GM18867 (cell line): ENCODE data around the gene ADIPOR2.
A peak's percentile ranks its signal among the peaks of the same experiment; 100 is the strongest.

Experiments
- ATAC-seq: cut with Tn5 transposase; IDR thresholded peaks from one replicate; pipeline ENCODE4 v1.9.1; 2021; ENCODE audit warnings: mild to moderate bottlenecking, moderate library complexity; ENCODE audit not compliant: unreplicated experiment

The ADIPOR2 gene, protein sequence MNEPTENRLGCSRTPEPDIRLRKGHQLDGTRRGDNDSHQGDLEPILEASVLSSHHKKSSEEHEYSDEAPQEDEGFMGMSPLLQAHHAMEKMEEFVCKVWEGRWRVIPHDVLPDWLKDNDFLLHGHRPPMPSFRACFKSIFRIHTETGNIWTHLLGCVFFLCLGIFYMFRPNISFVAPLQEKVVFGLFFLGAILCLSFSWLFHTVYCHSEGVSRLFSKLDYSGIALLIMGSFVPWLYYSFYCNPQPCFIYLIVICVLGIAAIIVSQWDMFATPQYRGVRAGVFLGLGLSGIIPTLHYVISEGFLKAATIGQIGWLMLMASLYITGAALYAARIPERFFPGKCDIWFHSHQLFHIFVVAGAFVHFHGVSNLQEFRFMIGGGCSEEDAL

DNA sequence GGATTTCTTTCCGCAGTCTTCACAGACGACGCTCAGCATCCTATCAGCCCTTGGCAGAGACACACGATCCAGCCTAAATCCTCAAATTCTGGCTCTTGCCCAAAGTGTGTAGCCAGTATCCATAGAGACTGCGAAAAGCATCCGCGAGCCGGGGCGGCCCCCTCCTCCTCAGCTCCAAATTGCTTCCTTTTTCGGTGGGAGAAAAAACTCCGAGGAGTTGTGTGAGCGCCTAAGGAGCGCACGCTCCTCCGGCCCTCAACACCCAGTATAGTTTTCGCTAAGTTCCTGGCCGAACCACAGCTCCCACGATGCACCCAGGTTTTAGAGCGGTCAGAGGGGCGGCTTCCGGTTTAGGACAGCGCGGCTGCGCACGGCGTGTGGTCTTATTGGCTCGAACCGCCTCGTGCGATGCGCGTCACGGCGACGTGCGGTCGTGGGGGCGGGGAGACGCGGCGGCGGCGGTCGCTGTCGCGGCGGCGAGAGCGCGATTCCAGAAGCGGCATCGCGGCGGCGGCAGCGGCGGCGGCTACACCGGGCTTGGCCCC lies at the start of gene ADIPOR2:
ADIPOR2 (plus strand) TSS at position 493 of the 545 bp plus-strand sequence. CDS start 63,274 bp downstream, outside the sequence.
- peak; percentile 92 for ATAC-seq

DNA sequence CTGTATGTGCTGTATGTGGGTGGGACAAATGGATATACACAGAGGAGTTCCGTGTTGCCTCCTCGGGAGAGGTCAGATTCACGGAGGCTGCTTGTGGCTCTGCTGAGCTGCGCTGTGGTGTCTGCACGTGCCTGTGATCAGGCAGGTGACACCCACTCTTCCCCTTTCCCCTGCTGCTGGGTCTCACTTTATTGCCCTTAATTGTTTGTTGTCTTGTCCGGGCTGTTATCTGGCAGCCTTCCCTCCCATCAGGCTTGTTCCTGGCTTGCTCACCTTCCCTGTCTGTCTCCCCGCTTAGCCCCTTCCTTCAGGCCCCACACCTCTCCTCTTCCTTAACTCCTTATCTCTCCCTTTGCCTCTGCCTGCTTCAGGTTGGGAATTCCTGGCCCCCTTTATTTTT lies 48.4 kb upstream of the ADIPOR2 start:
- ATAC-seq: no peak

DNA sequence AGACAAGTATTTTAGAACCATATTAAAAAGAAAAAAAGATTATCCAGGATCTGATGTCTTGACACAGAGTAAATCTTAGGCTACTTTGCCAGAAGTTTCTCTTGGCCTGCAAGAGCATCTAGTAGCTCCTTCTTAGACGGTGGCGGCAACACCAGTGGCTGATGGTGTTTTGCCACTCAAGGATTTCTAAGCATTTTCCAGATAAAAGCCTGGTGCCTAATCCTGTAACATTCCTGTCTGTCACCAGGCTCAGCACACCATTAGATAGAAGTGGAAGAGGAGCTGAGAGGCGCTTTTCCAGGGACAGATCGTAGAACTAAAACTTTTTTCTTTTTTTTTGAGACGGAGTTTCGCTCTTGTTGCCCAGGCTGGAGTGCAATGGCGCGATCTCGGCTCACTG lies 47.8 kb upstream of the ADIPOR2 start:
- no peak for ATAC-seq

DNA sequence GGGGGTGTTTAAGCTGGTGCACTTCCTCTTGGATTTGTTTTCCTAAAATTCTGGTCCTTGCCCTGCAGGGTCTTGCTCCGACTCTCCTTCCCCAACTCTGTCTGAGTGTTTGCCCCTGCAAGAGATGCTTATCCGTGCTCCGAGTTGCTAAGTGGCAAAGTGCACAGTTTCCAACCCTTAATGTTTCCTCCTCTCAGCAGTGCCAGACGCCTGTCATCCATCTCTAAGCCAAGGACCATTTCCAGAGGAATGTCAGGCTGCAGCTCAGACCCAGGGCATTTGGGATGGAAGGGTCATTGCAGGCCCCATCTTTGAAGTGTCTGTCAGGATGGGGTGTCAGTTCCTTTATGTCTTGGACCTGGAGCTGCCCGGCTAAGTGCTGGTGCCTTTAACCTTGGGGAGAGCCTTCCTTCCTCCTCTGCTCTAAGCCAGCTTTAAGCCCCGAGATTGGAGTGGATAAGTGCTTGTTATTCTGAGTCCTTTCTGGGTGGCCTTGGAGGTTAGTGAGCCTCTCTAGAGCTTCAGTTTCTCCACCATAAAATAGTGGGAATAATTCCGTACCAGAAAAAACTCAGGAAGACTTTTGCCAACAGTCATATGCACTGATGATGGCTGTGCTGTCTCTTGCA lies 46.9 kb upstream of the ADIPOR2 start:
- no peak for ATAC-seq

DNA sequence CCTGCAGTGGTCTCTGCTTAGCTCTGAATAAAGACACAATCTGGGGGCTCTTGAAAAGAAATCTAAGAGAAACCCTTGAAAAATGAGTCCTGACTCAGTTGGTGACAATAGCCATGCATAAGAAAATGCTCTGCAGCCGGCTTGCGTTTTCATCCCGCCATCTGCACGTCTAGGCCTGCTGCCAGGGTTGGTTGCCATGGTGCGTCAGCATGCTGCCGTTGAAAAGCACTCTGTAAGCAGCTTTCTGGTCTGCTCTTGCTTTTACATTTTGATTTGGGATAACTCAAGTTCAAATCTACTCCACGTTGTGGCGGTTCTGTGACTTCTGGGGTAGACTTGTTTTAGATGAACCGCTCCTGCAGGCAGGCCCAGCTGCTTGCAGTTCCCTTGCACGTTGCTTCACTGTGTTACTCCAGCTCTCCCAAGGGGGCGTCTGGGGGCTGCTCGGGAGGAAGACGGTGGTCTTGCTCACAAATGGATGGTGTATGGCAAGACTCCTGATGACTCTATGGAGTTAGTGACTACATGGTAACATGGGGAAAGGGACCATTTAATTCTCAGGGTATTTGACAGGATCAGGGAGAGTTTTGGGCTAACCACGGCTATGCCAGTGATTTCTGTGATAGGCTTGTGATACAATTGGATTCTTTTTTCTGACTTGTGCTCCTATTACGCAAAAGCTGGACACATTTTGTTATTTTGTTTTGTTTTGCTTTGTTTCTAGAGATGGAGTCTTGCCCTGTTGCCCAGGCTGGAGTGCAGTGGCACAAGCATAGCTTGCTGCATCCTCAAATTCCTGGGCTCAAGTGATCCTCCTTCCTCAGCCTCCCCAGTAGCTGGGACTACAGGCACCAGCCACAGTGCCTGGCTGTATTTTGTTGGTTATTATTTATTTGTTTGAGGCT lies 46.1 kb upstream of the ADIPOR2 start:
- ATAC-seq: no peak

DNA sequence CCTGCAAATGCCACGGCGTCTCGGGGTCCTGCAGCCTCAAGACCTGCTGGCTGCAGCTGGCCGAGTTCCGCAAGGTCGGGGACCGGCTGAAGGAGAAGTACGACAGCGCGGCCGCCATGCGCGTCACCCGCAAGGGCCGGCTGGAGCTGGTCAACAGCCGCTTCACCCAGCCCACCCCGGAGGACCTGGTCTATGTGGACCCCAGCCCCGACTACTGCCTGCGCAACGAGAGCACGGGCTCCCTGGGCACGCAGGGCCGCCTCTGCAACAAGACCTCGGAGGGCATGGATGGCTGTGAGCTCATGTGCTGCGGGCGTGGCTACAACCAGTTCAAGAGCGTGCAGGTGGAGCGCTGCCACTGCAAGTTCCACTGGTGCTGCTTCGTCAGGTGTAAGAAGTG lies 45.1 kb upstream of the ADIPOR2 start:
- no peak for ATAC-seq

DNA sequence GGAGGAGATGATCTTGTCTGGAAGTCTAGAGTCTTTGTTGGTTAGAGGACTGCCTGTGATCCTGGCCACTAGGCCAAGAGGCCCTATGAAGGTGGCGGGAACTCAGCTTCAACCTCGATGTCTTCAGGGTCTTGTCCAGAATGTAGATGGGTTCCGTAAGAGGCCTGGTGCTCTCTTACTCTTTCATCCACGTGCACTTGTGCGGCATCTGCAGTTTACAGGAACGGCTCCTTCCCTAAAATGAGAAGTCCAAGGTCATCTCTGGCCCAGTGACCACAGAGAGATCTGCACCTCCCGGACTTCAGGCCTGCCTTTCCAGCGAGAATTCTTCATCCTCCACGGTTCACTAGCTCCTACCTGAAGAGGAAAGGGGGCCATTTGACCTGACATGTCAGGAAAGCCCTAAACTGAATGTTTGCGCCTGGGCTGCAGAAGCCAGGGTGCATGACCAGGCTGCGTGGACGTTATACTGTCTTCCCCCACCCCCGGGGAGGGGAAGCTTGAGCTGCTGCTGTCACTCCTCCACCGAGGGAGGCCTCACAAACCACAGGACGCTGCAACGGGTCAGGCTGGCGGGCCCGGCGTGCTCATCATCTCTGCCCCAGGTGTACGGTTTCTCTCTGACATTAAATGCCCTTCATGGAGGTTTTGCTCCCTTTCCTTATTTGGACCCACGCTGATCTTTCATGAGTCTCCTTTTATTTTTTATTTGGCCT lies 44.1 kb upstream of the ADIPOR2 start:
- ATAC-seq: no peak

DNA sequence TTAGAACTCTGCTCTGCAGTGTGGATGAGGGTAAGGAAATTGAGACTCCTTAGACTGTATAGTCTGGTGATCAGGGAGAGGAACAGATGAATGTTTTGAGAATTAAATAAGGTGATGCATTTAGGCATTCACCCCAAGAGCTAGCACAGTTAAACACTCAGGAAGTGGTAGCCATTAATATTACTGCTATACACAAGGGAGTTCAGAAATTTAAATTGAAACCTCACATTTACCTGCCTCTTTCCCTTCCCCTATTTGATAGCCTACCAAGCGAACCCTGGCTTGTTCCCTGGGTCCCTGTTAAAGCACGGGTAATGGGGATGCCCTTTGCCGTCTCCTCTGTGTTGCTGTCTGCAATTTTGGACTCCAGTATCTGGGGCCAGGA lies 43.6 kb upstream of the ADIPOR2 start:
- ATAC-seq: no peak

DNA sequence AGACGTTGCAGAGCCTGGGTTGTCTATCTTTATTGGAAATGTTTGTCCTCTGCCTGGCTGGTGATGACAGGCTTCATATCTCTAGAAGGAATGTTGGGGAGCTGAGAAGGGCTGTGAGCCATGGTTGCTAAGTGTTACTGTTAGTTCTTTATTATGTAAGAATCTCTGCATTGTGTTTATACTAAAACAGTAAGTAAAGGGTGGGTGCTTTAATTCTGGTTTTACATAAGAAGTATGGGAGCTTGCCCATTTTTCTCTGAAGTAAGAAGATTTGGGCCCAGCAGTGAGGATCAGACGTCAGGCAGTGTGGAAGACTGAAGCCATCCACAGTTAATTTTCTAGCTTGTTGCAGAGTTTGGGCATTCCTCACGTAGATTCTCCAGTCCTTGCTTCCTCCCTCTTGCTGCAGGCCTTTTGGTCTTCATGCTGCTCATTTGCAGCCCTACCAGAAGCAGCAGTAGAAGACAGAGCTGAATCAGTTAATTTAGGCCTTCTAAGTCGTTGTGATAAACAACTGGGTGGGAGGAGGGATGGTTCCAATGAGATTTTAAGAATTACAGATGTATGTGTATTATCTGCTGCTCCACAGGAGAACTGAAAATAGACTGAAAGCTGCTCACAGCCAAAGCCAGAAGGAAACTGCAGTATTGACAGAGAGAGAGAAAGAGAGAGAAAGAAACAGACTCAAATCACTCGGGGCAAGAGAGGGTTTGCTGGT lies 40.5 kb upstream of the ADIPOR2 start:
- no peak for ATAC-seq

DNA sequence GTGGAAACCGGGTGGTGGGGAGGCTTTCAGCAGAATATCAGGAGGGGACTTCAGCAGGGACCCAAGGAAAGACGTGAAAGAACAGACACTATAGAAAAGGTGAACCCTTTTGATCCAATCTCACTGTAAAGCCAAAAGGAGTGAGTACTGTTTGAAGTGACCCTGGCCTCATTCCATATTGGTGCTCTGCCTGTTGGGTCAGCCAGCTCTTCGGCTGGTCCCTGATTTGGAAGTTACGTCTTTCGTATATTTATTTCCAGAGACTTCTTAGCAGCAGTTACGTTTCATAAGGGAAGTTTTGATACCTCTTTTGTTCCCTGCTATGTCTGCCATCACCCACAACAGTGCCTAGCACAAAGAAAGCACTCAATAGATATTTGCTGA lies 39.9 kb upstream of the ADIPOR2 start:
- no peak for ATAC-seq

DNA sequence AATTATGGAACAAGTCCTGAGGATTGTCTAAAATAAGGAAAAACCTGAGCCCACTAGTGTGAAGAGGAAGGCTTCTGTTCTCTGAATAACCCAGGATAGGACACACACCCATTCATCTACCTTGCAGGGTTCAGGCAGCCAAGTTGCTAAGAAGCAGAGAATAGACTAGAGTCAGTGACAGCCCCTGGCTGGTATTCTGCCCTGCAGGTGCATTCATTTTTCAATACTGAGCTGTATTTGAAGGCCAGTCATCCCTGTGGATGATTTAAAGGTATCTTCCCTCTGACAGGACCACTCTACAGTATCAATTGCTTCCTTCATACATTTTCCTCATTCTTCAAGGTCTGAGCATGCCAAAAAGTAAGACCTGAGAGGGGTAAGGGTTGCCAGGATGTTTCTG lies 38.9 kb upstream of the ADIPOR2 start:
- ATAC-seq: no peak

DNA sequence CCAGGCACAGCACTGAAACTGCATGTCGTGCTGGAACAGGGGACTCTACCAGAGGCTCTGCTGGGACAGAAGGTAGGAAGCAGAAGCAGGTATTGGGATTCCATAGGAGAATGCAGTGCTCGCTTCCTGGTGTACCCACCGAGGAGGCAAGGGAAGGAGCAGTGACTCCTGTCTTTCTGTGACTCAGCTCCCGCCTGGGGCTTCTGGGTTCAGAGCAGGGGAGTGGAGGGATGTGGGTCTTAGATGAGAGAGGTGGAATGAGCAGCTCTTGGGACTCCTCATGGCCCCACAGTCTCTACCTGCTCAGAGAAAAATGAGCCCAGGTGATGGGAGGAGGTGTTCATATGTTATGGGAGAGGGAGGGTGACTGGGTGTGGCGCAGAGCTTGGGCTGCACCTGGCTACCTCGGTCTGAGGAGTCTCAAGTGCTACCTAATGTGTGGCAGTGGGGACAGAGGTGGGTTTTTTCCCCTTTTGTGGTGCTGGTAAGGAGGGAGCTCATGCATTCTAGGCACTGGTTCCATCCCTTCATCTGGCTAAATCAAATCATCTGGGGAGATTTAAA lies 35.6 kb upstream of the ADIPOR2 start:
- ATAC-seq: no peak

DNA sequence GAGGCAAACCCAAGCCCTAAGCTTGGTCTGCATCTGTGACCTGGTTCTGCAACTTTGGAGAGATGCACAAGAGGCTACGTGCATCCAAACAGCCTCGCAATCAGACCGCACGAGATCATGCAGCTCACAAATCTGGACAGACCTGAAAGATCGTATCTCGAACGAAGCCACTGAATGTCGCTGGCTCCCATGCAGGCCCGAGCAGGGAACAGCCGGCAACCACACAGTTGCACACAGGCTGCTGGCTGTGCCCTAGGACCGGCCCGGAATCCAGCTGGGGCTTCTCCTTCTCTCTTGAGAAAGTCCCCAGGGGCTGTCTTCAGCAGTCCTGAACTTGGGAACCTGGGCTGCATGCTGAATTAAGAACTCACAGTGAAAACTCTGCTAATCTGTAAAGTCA lies 34.0 kb upstream of the ADIPOR2 start:
- no peak for ATAC-seq

DNA sequence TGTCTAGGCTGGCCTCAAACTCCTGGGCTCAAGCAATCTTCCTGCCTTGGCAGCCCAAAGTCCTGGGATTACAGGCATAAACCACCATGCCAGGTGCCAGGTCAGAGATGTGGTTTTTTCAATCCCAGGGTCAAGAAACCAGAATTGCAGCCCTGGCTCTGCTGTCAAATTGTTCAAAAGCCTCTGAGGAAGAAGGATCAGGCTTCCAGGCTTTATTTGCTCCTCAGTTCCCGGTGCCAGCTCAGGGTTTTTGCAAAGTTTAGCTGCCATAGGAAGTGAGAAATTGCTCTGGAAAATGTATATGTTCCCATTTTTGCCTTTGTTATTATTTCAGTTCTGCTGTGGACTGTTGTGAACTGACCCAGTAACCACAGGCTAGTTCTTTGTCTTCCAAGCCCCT lies 33.2 kb upstream of the ADIPOR2 start:
- no peak for ATAC-seq

DNA sequence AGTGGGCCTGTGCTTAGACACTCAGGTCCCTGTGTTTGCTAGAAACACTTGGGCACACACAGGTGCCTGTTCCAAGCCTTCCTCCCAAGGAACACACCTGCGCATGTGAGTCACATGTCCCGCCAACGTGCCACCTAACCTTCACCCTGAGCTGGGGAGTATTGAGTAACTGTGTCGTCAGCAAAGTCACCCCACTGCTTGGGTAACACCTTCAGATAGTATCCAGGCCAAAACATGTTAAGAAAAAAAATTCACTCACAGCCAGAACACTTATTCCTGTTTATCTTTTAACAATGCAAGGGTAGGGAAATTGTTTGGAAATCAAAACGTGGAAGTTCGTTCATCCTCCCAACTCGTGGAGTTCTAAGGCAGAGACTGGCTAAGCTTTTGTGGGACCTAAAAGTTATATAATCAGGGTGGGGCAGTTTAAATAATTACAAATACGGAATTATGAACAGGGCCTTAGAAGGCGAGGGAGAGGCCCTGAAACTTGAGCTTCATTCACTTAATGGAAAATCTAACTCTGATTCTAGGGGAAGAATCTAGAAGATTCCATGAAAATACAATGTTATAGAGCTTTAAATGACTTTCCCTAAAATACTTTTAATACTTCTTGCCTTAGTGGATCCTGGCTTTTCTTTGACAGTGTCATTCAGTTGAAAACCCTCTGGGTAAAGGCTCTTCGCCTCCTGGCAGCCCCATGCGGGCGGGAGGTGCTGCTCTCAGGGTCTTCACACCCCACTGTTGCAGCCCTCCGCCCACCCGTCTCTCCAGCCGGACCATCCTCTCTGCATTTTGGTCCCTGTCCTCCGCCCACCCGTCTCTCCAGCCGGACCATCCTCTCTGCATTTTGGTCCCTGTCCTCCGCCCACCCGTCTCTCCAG lies 30.3 kb upstream of the ADIPOR2 start:
- no peak for ATAC-seq

DNA sequence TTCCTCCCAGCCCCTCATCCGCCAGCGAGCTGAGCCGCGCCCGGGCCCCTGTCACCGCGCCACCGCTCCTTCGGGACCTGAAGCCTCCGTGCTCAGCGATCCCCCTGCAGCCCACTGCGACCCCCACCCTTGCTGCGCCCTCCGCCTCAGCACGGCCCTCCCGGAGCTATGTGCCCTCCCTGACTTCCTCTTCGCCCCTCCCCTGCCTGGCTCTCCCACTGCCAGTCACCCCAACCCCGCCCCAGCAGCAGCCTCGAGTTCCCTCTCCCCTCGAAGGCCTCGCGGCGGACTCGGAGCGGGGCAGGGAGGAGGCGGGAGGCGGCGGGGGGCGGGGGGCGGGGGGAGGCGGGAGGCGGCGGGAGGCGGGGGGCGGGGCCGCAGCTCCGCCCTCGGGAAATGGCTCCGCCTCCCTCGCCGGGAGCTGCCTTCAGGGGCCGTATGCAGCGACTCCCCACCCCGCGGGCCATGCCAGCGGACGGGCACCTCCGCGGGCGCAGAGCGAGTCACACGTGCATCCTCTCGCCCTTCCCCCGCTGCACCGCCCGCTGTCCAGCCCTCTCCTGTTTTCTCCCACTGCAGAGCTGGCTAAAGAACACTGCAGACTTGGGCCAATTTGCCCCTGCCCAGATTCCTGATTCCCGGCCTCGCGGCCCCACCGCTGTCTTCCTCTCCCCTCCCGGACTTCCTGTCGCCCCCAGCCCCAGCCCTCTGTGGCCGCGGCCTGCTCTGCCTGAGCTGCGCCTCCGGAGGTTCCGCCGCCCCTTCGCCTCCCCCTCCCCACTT lies 29.1 kb upstream of the ADIPOR2 start:
- peak; percentile 82 for ATAC-seq

DNA sequence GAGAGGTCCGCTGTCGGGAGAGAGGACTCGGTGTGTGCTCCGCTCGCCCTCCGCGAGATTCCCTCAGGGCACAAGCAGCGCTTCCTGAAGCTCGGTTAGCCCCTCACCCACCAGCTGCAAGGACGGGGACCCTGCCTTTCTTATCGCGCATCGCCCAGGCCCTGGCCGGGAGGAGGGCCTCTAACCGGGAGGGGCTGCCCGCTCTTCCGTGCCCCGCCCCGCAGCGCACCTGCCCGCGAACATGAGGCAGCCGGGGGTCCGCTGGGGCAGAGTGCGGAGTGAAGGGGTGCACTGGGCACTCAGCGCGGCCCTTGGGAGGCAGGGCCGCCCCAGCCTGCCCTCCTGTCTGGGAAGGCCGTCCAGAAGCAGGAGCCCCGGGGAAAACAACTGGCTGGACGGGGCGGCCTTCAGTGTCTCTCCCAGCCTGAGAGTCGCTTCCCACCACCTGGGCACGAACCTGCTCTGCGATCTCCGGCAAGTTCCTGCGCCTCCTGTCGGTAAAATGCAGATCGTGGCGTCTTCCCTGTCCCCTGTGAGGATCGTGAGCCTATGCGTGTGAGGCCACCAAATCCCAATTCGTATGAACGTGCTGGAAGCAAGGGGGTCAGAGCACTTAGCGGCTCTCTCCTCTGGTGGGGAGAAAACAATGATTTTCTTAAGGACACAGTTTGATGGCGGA lies 28.0 kb upstream of the ADIPOR2 start:
- ATAC-seq: no peak
